K562 (cell line): ENCODE data around the gene CCR7. TPM values are rescaled to one million over a fixed set of nuclear protein-coding genes. Genes with fewer than 3 reads are reported as not detected.
A peak's percentile ranks its signal among the peaks of the same experiment; 100 is the strongest.

Experiments
- ADNP ChIP-seq: fragments of 200-800 bp; sonication (Bioruptor generic); IDR thresholded peaks from 2 replicates; pipeline ENCODE4 v1.6.1; 2016; ENCODE audit warnings: missing genetic modification characterization, missing compliant biosample characterization
- CBFA2T2 ChIP-seq: fragments of 450-650 bp; conservative IDR thresholded peaks from 2 replicates; pipeline ENCODE4 v1.6.1; 2017; ENCODE audit warnings: mild to moderate bottlenecking
- DPF2 ChIP-seq: fragments of 450-650 bp; IDR thresholded peaks from 2 replicates; pipeline ENCODE4 v1.6.1; 2016
- EP300 ChIP-seq: IDR thresholded peaks from 2 replicates; pipeline ENCODE4 v1.6.1; 2012; ENCODE audit warnings: low read length, improper control_type of control experiment
- GABPA ChIP-seq: fragments of 200-800 bp; sonication (Bioruptor generic); conservative IDR thresholded peaks from 2 replicates; pipeline ENCODE4 v1.6.1; 2016; ENCODE audit warnings: low read depth, missing genetic modification characterization, missing compliant biosample characterization
- LEF1 ChIP-seq: fragments of 450-650 bp; IDR thresholded peaks from 2 replicates; pipeline ENCODE4 v1.6.1; 2016; ENCODE audit warnings: mild to moderate bottlenecking
- MCM3 ChIP-seq: fragments of 450-650 bp; IDR thresholded peaks from 2 replicates; pipeline ENCODE4 v1.6.1; 2016
- MTA1 ChIP-seq: fragments of 450-650 bp; IDR thresholded peaks from 2 replicates; pipeline ENCODE4 v1.6.1; 2017; ENCODE audit warnings: borderline replicate concordance
- NUFIP1 ChIP-seq: fragments of 450-650 bp; IDR thresholded peaks from 2 replicates; pipeline ENCODE4 v1.6.1; 2018; ENCODE audit not compliant: partially characterized antibody
- PHF20 ChIP-seq: fragments of 450-650 bp; IDR thresholded peaks from 2 replicates; pipeline ENCODE4 v1.6.1; 2018; ENCODE audit not compliant: partially characterized antibody
- RBM34 ChIP-seq: fragments of 200-400 bp; formaldehyde crosslinking; IDR thresholded peaks from 2 replicates; pipeline ENCODE4 v1.6.1; 2018; ENCODE audit warnings: low read length, borderline replicate concordance; ENCODE audit not compliant: insufficient read depth
- SIN3A ChIP-seq, 2 experiments: fragments of 150-350 bp in 1 of 2; IDR thresholded peaks; 2 replicates each; pipeline ENCODE4 v1.6.1; 2011 to 2016; ENCODE audit warnings: borderline replicate concordance in 2 of 2, low read depth in 2 of 2, low read length in 2 of 2, mild to moderate bottlenecking in 2 of 2, moderate library complexity in 2 of 2; ENCODE audit not compliant: control insufficient read depth in 1 of 2
- SPI1 ChIP-seq: IDR thresholded peaks from 2 replicates; pipeline ENCODE4 v1.6.1; 2011; ENCODE audit warnings: low read depth, low read length, control low read depth, borderline replicate concordance
- TBP ChIP-seq: optimal IDR thresholded peaks from 2 replicates; pipeline ENCODE3; 2011; ENCODE audit warnings: low read depth, low read length, improper control_type of control experiment
- ZFP36 ChIP-seq: fragments of 150-350 bp; IDR thresholded peaks from 2 replicates; pipeline ENCODE4 v1.6.1; 2018; ENCODE audit warnings: low read length, low read depth; ENCODE audit not compliant: partially characterized antibody
- ZNF121 ChIP-seq: sonication (generic); formaldehyde crosslinking; conservative IDR thresholded peaks from 2 replicates; pipeline ENCODE4 v1.8.0; 2022; ENCODE audit warnings: missing genetic modification reagents
- polyA plus RNA-seq, 8 experiments: library from polyadenylated mRNA; depleted of rRNA in 4 of 8; stranded (reverse) in 5 of 8; unstranded in 3 of 8; fragments of >200 nt; fragmentation: Nextera tagmentation in 2 of 8; fragmentation: Illumina TruSeq in 1 of 8; extraction: Ambion mirVana in 2 of 8; extraction: Trizol in 1 of 8; gene quantifications; 2 replicates each; pipeline versions ENCODE4 v1.2.1 to v1.2.3, GENCODE V29; 2011 to 2014; ENCODE audit warnings: inconsistent platforms in 1 of 8, missing spikeins in 1 of 8
- total RNA-seq, 7 experiments: library from RNA; depleted of rRNA in 6 of 7; stranded (reverse); fragments of >200 nt in 6 of 7; fragmentation: Illumina TruSeq in 2 of 7; extraction: Trizol in 2 of 7; gene quantifications; 2 replicates each; pipeline versions ENCODE4 v1.2.1 to v1.2.3, GENCODE V29; 2011 to 2021; ENCODE audit warnings: low replicate concordance in 1 of 7
- TF ChIP-seq, protein P1 (sequence below): sonication (generic); formaldehyde crosslinking; IDR thresholded peaks from 2 replicates; pipeline ENCODE4 v1.8.1; 2023; ENCODE audit warnings: mild to moderate bottlenecking, missing genetic modification reagents
- TF ChIP-seq, protein P2 (sequence below), 2 experiments: fragments of 450-650 bp in 1 of 2; sonication (generic) in 1 of 2; formaldehyde crosslinking in 1 of 2; IDR thresholded peaks; 2 replicates each; pipeline versions ENCODE4 v1.7.1 to v1.9.0; 2016 to 2022; ENCODE audit warnings: inconsistent platforms in 1 of 2, mild to moderate bottlenecking in 1 of 2, missing genetic modification reagents in 1 of 2

The CCR7 gene
- total and polyA plus RNA-seq, 9 of the 15 experiments (the other 6 are each of a cell fraction or from before 2014, with no cell fraction given): 0.14 to 1.4 (median 0.56) TPM

DNA sequence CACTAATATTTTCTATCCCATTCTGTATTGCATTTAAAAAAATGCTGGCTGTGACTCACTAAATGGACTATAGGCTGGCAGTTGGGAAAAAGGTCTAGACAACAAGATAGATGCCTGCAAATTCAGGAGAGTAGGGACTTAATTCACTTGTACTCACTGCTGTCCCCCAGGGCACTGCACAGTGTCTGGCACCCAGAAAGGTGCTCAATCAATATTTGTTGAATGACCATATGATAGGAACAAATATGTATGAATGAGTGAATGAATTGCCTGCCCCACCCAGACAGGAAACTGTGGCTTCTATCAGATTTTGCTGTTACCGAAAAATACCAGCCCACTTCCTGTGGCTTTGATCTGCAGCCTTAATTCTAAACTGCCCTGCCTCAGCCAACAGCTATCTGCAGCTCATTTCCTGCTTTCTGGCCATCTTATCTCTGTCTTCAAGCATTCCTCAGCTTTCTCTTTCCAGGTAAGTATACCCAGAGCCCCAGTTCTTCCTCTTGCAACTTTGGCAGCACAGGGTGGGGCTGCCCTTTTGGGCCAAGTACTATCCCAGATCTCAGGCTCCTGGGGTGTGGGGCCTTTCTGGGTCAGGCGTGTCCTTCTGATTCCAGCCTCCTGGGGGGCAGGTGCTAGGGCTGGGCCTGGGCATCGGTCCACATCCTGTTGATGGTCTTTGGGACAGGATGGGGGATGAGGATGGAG lies 48.5 kb downstream of the CCR7 start (continued):
- TF ChIP-seq, protein P1, sequence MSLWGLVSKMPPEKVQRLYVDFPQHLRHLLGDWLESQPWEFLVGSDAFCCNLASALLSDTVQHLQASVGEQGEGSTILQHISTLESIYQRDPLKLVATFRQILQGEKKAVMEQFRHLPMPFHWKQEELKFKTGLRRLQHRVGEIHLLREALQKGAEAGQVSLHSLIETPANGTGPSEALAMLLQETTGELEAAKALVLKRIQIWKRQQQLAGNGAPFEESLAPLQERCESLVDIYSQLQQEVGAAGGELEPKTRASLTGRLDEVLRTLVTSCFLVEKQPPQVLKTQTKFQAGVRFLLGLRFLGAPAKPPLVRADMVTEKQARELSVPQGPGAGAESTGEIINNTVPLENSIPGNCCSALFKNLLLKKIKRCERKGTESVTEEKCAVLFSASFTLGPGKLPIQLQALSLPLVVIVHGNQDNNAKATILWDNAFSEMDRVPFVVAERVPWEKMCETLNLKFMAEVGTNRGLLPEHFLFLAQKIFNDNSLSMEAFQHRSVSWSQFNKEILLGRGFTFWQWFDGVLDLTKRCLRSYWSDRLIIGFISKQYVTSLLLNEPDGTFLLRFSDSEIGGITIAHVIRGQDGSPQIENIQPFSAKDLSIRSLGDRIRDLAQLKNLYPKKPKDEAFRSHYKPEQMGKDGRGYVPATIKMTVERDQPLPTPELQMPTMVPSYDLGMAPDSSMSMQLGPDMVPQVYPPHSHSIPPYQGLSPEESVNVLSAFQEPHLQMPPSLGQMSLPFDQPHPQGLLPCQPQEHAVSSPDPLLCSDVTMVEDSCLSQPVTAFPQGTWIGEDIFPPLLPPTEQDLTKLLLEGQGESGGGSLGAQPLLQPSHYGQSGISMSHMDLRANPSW: no peak
- TF ChIP-seq CBFA2T2: peak; percentile 87
- no peak for TF ChIP-seq PHF20
- peak; percentile 84 for TF ChIP-seq GABPA
- TF ChIP-seq NUFIP1: no peak
- TF ChIP-seq, protein P2, sequence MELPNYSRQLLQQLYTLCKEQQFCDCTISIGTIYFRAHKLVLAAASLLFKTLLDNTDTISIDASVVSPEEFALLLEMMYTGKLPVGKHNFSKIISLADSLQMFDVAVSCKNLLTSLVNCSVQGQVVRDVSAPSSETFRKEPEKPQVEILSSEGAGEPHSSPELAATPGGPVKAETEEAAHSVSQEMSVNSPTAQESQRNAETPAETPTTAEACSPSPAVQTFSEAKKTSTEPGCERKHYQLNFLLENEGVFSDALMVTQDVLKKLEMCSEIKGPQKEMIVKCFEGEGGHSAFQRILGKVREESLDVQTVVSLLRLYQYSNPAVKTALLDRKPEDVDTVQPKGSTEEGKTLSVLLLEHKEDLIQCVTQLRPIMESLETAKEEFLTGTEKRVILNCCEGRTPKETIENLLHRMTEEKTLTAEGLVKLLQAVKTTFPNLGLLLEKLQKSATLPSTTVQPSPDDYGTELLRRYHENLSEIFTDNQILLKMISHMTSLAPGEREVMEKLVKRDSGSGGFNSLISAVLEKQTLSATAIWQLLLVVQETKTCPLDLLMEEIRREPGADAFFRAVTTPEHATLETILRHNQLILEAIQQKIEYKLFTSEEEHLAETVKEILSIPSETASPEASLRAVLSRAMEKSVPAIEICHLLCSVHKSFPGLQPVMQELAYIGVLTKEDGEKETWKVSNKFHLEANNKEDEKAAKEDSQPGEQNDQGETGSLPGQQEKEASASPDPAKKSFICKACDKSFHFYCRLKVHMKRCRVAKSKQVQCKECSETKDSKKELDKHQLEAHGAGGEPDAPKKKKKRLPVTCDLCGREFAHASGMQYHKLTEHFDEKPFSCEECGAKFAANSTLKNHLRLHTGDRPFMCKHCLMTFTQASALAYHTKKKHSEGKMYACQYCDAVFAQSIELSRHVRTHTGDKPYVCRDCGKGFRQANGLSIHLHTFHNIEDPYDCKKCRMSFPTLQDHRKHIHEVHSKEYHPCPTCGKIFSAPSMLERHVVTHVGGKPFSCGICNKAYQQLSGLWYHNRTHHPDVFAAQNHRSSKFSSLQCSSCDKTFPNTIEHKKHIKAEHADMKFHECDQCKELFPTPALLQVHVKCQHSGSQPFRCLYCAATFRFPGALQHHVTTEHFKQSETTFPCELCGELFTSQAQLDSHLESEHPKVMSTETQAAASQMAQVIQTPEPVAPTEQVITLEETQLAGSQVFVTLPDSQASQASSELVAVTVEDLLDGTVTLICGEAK (IDR thresholded peaks at IDR 0.05): peak; percentile 47; the same call in 1 of the 2 replicates
- TF ChIP-seq, protein P2 (CRISPR knock-in tag; IDR thresholded peaks at IDR 0.05): no peak
- TF ChIP-seq RBM34: no peak
- TF ChIP-seq ZNF121 (CRISPR knock-in tag): no peak
- TF ChIP-seq MCM3: no peak
- TF ChIP-seq LEF1: peak; percentile 99
- TF ChIP-seq SIN3A (IDR thresholded peaks at IDR 0.05; ENCODE audit: borderline replicate concordance in 2 of 2, control insufficient read depth in 1 of 2, low read depth in 2 of 2, low read length in 2 of 2): no peak
- TF ChIP-seq SPI1: 0 out of 2 replicates have a peak, but pooled peaks have one; percentile 50
- peak; percentile 90 for TF ChIP-seq DPF2
- 0 out of 2 replicates have a peak, but pooled peaks have one; percentile 12 for TF ChIP-seq MTA1
- peak; percentile 15 for TF ChIP-seq TBP
- TF ChIP-seq ZFP36: no peak
- TF ChIP-seq EP300: peak; percentile 98
- TF ChIP-seq ADNP (tag): no peak
